ENCODE data around the gene OSBPL2. TPM values are rescaled to one million over a fixed set of nuclear protein-coding genes. Genes with fewer than 3 reads are reported as not detected.

OSBPL2 gene
- total and polyA plus RNA-seq, 4 donors = 9.9 to 19.7 (median 12.3) TPM

DNA sequence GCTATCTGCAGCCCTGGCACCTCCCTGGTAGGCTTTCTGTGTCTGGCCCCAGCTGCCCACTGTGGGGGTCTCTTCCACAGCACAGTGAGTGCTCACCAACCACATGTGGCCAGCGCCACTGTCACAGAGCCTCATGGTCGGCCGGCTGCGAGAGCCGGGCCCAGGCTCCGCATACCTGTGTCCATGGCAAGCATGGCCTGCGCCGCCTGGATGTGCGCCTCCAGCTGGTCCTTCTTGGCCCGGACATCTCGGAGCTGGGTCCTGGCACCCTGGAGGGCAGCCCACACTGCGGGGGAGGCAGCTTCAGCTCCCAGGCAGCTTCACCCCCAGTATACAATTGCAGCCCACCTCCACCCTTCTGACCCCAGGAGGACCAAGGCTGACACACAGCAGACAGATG lies 77.5 kb downstream of the OSBPL2 start:
- 97% methylated on average over 12 of the region's 12 CpGs for WGBS
- peaks cover 6 to 57% (median 14%) of the 10 kb centered on the region in 4 donors for H3K36me3 ChIP-seq (ENCODE audit: control insufficient read depth in 4 of 4, insufficient read depth in 3 of 4, low read depth in 1 of 4, low read length in 3 of 4)

More for the DNA sequence above, 77.5 kb downstream of the OSBPL2 start:
- H3K4me1 ChIP-seq (ENCODE audit: control insufficient read depth in 4 of 4, insufficient read depth in 4 of 4, low read length in 3 of 4) = peaks cover 0 to 5% (median 2%) of the 10 kb centered on the region in 4 donors
- no peaks in the 10 kb centered on the region for H3K9me3 ChIP-seq (ENCODE audit: control insufficient read depth in 4 of 4, low read length in 3 of 4)
- H3K4me3 ChIP-seq (ENCODE audit: low read depth in 1 of 3, low read length in 3 of 3) = no peak overlapping the region
- H3K27me3 ChIP-seq (ENCODE audit: control insufficient read depth in 4 of 4, insufficient read depth in 4 of 4, low read length in 3 of 4) = no peaks in the 10 kb centered on the region
- DNase-seq (ENCODE audit: low spot score) = no peak
- H3K9ac ChIP-seq (ENCODE audit: low read depth in 1 of 2, low read length in 2 of 2) = no peak overlapping the region
- TF ChIP-seq HNF4G (IDR thresholded peaks at IDR 0.05) (no peak), SP1 (IDR thresholded peaks at IDR 0.05) (no peak), RXRA (IDR thresholded peaks at IDR 0.05) (no peak), JUND (IDR thresholded peaks at IDR 0.05) (no peak), TAF1 (conservative IDR thresholded peaks at IDR 0.05) (no peak), EGR1 (IDR thresholded peaks at IDR 0.05; ENCODE audit: low read depth in 2 of 2) (no peak), FOXA2 (IDR thresholded peaks at IDR 0.05) (no peak), HNF4A (conservative IDR thresholded peaks at IDR 0.05) (no peak), FOXA1 (IDR thresholded peaks at IDR 0.05) (no peak), NR2F2 (IDR thresholded peaks at IDR 0.05) (no peak), YY1 (IDR thresholded peaks at IDR 0.05) (no peak), GABPA (IDR thresholded peaks at IDR 0.05 in 1 of 2, conservative IDR thresholded peaks at IDR 0.05 in 1 of 2) (no peak), RAD21 (IDR thresholded peaks at IDR 0.05) (no peak)
- TF ChIP-seq, protein P1, sequence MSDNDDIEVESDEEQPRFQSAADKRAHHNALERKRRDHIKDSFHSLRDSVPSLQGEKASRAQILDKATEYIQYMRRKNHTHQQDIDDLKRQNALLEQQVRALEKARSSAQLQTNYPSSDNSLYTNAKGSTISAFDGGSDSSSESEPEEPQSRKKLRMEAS (IDR thresholded peaks at IDR 0.05) = no peak
- TF ChIP-seq, protein P2, sequence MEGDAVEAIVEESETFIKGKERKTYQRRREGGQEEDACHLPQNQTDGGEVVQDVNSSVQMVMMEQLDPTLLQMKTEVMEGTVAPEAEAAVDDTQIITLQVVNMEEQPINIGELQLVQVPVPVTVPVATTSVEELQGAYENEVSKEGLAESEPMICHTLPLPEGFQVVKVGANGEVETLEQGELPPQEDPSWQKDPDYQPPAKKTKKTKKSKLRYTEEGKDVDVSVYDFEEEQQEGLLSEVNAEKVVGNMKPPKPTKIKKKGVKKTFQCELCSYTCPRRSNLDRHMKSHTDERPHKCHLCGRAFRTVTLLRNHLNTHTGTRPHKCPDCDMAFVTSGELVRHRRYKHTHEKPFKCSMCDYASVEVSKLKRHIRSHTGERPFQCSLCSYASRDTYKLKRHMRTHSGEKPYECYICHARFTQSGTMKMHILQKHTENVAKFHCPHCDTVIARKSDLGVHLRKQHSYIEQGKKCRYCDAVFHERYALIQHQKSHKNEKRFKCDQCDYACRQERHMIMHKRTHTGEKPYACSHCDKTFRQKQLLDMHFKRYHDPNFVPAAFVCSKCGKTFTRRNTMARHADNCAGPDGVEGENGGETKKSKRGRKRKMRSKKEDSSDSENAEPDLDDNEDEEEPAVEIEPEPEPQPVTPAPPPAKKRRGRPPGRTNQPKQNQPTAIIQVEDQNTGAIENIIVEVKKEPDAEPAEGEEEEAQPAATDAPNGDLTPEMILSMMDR (IDR thresholded peaks at IDR 0.05; ENCODE audit: low read depth, low read length, missing input control) = no peak
- TF ChIP-seq, protein P3, sequence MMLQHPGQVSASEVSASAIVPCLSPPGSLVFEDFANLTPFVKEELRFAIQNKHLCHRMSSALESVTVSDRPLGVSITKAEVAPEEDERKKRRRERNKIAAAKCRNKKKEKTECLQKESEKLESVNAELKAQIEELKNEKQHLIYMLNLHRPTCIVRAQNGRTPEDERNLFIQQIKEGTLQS (IDR thresholded peaks at IDR 0.05) = no peak
- TF ChIP-seq, protein P4, sequence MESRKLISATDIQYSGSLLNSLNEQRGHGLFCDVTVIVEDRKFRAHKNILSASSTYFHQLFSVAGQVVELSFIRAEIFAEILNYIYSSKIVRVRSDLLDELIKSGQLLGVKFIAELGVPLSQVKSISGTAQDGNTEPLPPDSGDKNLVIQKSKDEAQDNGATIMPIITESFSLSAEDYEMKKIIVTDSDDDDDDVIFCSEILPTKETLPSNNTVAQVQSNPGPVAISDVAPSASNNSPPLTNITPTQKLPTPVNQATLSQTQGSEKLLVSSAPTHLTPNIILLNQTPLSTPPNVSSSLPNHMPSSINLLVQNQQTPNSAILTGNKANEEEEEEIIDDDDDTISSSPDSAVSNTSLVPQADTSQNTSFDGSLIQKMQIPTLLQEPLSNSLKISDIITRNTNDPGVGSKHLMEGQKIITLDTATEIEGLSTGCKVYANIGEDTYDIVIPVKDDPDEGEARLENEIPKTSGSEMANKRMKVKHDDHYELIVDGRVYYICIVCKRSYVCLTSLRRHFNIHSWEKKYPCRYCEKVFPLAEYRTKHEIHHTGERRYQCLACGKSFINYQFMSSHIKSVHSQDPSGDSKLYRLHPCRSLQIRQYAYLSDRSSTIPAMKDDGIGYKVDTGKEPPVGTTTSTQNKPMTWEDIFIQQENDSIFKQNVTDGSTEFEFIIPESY (IDR thresholded peaks at IDR 0.05) = no peak
- TF ChIP-seq, protein P5, sequence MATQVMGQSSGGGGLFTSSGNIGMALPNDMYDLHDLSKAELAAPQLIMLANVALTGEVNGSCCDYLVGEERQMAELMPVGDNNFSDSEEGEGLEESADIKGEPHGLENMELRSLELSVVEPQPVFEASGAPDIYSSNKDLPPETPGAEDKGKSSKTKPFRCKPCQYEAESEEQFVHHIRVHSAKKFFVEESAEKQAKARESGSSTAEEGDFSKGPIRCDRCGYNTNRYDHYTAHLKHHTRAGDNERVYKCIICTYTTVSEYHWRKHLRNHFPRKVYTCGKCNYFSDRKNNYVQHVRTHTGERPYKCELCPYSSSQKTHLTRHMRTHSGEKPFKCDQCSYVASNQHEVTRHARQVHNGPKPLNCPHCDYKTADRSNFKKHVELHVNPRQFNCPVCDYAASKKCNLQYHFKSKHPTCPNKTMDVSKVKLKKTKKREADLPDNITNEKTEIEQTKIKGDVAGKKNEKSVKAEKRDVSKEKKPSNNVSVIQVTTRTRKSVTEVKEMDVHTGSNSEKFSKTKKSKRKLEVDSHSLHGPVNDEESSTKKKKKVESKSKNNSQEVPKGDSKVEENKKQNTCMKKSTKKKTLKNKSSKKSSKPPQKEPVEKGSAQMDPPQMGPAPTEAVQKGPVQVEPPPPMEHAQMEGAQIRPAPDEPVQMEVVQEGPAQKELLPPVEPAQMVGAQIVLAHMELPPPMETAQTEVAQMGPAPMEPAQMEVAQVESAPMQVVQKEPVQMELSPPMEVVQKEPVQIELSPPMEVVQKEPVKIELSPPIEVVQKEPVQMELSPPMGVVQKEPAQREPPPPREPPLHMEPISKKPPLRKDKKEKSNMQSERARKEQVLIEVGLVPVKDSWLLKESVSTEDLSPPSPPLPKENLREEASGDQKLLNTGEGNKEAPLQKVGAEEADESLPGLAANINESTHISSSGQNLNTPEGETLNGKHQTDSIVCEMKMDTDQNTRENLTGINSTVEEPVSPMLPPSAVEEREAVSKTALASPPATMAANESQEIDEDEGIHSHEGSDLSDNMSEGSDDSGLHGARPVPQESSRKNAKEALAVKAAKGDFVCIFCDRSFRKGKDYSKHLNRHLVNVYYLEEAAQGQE (IDR thresholded peaks at IDR 0.05) = no peak
- H3K27ac ChIP-seq (ENCODE audit: low read depth in 1 of 2, low read length in 2 of 2) = no peak overlapping the region

Measured in liver (tissue), 9 donors.